GM12873 (cell line): Measurements from ENCODE around the gene R3HDM2.

Experiments used
- TF ChIP-seq, protein P1 (sequence below): IDR thresholded peaks from 2 replicates; pipeline ENCODE4 v1.5.1; 2012; ENCODE audit warnings: low read depth, mild to moderate bottlenecking, moderate library complexity, low read length, control low read depth; ENCODE audit not compliant: insufficient read depth; ENCODE audit errors: missing control alignments

R3HDM2 gene

DNA sequence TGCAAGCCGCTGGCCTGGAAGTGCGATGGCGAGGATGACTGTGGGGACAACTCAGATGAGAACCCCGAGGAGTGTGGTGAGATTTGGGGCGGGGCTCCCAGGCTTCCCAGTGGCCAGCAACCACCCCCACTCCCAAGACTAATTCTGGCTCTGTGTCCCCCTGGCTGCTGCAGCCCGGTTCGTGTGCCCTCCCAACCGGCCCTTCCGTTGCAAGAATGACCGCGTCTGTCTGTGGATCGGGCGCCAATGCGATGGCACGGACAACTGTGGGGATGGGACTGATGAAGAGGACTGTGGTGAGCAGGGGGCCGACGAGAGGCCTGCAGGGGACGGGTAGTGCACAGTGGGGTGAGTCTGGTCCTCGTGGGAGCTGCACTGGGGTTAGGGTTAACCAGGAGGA, 226.4 kb downstream of the R3HDM2 start:
- TF ChIP-seq, protein P1, sequence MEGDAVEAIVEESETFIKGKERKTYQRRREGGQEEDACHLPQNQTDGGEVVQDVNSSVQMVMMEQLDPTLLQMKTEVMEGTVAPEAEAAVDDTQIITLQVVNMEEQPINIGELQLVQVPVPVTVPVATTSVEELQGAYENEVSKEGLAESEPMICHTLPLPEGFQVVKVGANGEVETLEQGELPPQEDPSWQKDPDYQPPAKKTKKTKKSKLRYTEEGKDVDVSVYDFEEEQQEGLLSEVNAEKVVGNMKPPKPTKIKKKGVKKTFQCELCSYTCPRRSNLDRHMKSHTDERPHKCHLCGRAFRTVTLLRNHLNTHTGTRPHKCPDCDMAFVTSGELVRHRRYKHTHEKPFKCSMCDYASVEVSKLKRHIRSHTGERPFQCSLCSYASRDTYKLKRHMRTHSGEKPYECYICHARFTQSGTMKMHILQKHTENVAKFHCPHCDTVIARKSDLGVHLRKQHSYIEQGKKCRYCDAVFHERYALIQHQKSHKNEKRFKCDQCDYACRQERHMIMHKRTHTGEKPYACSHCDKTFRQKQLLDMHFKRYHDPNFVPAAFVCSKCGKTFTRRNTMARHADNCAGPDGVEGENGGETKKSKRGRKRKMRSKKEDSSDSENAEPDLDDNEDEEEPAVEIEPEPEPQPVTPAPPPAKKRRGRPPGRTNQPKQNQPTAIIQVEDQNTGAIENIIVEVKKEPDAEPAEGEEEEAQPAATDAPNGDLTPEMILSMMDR: no peak

DNA sequence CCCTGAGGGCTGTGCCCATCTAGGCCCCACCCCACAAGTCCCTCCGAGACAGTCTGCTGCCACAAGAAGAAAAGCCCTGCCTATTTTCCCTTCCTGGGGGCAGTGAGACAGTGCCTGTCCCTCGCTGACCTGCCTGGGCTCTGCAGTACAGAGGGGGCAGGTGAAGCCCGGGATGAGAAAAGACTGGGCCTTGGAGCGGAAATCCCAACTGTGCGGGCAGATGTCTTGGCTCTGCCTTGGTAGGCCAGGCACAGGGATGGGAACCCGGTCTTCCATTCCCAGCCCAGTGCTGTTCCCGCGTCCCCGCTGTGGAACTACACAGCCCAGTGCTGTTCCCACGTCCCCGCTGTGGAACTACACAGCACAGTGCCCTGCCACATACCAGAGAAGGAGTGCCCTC, 227.1 kb downstream of the R3HDM2 start:
- TF ChIP-seq, protein P1: no peak
